H9 (cell line): Measurements from ENCODE around the gene DAAM1. TPM values are rescaled to one million over a fixed set of nuclear protein-coding genes. Genes with fewer than 3 reads are reported as not detected.

Experiments
- DNase-seq: peaks from one replicate; pipeline ENCODE4 v3.0.0-alpha.2; 2017
- H2AFZ ChIP-seq: one replicate; pipeline ENCODE4 v1.6.1; 2013; ENCODE audit warnings: mild to moderate bottlenecking, low read length, control low read depth, moderate library complexity
- H2AK5ac ChIP-seq: 2 replicates; pipeline ENCODE4 v1.6.1; 2013; ENCODE audit warnings: low read length, control low read depth, mixed read lengths; ENCODE audit not compliant: insufficient read length
- H2BK120ac ChIP-seq: one replicate; pipeline ENCODE4 v1.6.1; 2013; ENCODE audit warnings: low read depth, mild to moderate bottlenecking, low read length, control low read depth, inconsistent platforms; ENCODE audit not compliant: poor library complexity, severe bottlenecking
- H2BK12ac ChIP-seq: 2 replicates; pipeline ENCODE4 v1.6.1; 2013; ENCODE audit warnings: low read length, control low read depth, mixed read lengths, low read depth; ENCODE audit not compliant: insufficient read length
- H2BK15ac ChIP-seq: 2 replicates; pipeline ENCODE4 v1.6.1; 2013; ENCODE audit warnings: low read depth, low read length, control low read depth
- H2BK20ac ChIP-seq: one replicate; pipeline ENCODE4 v1.6.1; 2013; ENCODE audit warnings: low read depth, mild to moderate bottlenecking, low read length, control low read depth, inconsistent platforms; ENCODE audit not compliant: poor library complexity, severe bottlenecking
- H2BK5ac ChIP-seq: 2 replicates; pipeline ENCODE4 v1.6.1; 2013; ENCODE audit warnings: low read length, control low read depth, mixed read lengths; ENCODE audit not compliant: insufficient read length
- H3K14ac ChIP-seq: 2 replicates; pipeline ENCODE4 v1.6.1; 2013; ENCODE audit warnings: low read length, control low read depth; ENCODE audit not compliant: insufficient read depth
- H3K18ac ChIP-seq: 2 replicates; pipeline ENCODE4 v1.6.1; 2013; ENCODE audit warnings: low read depth, mild to moderate bottlenecking, mixed read lengths, low read length, control low read depth; ENCODE audit not compliant: insufficient read length
- H3K23ac ChIP-seq: 2 replicates; pipeline ENCODE4 v1.6.1; 2013; ENCODE audit warnings: low read length, control low read depth, mixed read lengths, low read depth; ENCODE audit not compliant: insufficient read length
- H3K23me2 ChIP-seq: 2 replicates; pipeline ENCODE4 v1.6.1; 2013; ENCODE audit warnings: low read depth, mild to moderate bottlenecking, mixed read lengths, low read length, control low read depth; ENCODE audit not compliant: insufficient read length, poor library complexity, severe bottlenecking
- H3K27ac ChIP-seq: 2 replicates; pipeline ENCODE4 v1.5.1; 2013; ENCODE audit warnings: low read length, control low read depth, mixed read lengths, low read depth; ENCODE audit not compliant: insufficient read length
- H3K27me3 ChIP-seq: 2 replicates; pipeline ENCODE4 v1.6.1; 2013; ENCODE audit warnings: low read length, control low read depth, inconsistent platforms; ENCODE audit not compliant: insufficient read depth
- H3K4ac ChIP-seq: 2 replicates; pipeline ENCODE4 v1.6.1; 2013; ENCODE audit warnings: low read depth, mild to moderate bottlenecking, control low read depth, inconsistent platforms, low read length, moderate library complexity
- H3K4me1 ChIP-seq: 2 replicates; pipeline ENCODE4 v1.6.1; 2013; ENCODE audit warnings: low read length, control low read depth, inconsistent platforms; ENCODE audit not compliant: insufficient read depth
- H3K4me2 ChIP-seq: 2 replicates; pipeline ENCODE4 v1.6.1; 2013; ENCODE audit warnings: low read length, control low read depth, mixed read lengths; ENCODE audit not compliant: insufficient read length, insufficient read depth
- H3K56ac ChIP-seq: 2 replicates; pipeline ENCODE4 v1.6.1; 2013; ENCODE audit warnings: low read depth, mild to moderate bottlenecking, mixed read lengths, low read length, control low read depth; ENCODE audit not compliant: insufficient read length
- H3K79me1 ChIP-seq: 2 replicates; pipeline ENCODE4 v1.6.1; 2013; ENCODE audit warnings: low read depth, mild to moderate bottlenecking, moderate library complexity, low read length, control low read depth, inconsistent platforms; ENCODE audit not compliant: insufficient read depth, poor library complexity, severe bottlenecking
- H3K79me2 ChIP-seq: 2 replicates; pipeline ENCODE4 v1.6.1; 2013; ENCODE audit warnings: low read length, control low read depth, inconsistent platforms; ENCODE audit not compliant: insufficient read depth
- H3K9ac ChIP-seq: 2 replicates; pipeline ENCODE4 v1.6.1; 2013; ENCODE audit warnings: low read length, control low read depth, mixed read lengths; ENCODE audit not compliant: insufficient read length; ENCODE audit errors: extremely low read depth
- H3K9me3 ChIP-seq: one replicate; pipeline ENCODE4 v1.6.1; 2013; ENCODE audit warnings: low read depth, low read length, inconsistent platforms; ENCODE audit not compliant: control insufficient read depth
- H3T11ph ChIP-seq: one replicate; pipeline ENCODE4 v1.6.1; 2013; ENCODE audit warnings: mild to moderate bottlenecking, low read length, control low read depth, inconsistent platforms
- H4K20me1 ChIP-seq: one replicate; pipeline ENCODE4 v1.6.1; 2013; ENCODE audit not compliant: control insufficient read depth, insufficient read length, insufficient read depth
- H4K5ac ChIP-seq: 2 replicates; pipeline ENCODE4 v1.6.1; 2013; ENCODE audit warnings: low read depth, mild to moderate bottlenecking, mixed read lengths, low read length, control low read depth; ENCODE audit not compliant: insufficient read length
- H4K8ac ChIP-seq: replicated peaks from 2 replicates; pipeline ENCODE4 v1.6.1; 2013; ENCODE audit warnings: low read length, control low read depth, mixed read lengths, low read depth; ENCODE audit not compliant: insufficient read length
- H4K91ac ChIP-seq: 2 replicates; pipeline ENCODE4 v1.6.1; 2013; ENCODE audit warnings: low read depth, mild to moderate bottlenecking, moderate library complexity, mixed read lengths, low read length, control low read depth; ENCODE audit not compliant: insufficient read length
- H3K27ac Mint-ChIP-seq, 3 experiments: 2 replicates in 2 of 3; 3 replicates in 1 of 3; pipeline ENCODE4 v1.8.0; 2020 to 2021; ENCODE audit warnings: mixed read lengths in 3 of 3, mild to moderate bottlenecking in 1 of 3, moderate library complexity in 1 of 3
- H3K27me3 Mint-ChIP-seq: 2 replicates; pipeline ENCODE4 v1.8.0; 2021; ENCODE audit warnings: low read depth, mild to moderate bottlenecking, moderate library complexity, mixed read lengths
- H3K36me3 Mint-ChIP-seq, 3 experiments: 2 replicates in 2 of 3; 3 replicates in 1 of 3; pipeline ENCODE4 v1.8.0; 2020 to 2021; ENCODE audit warnings: low read depth in 3 of 3, mixed read lengths in 3 of 3; ENCODE audit not compliant: insufficient read depth in 1 of 3
- H3K4me1 Mint-ChIP-seq, 2 experiments: 2 replicates each; pipeline ENCODE4 v1.8.0; 2020; ENCODE audit warnings: mixed read lengths in 2 of 2
- H3K4me3 Mint-ChIP-seq, 2 experiments: 2 replicates in 1 of 2; 3 replicates in 1 of 2; pipeline ENCODE4 v1.8.0; 2020 to 2021; ENCODE audit warnings: mild to moderate bottlenecking in 2 of 2, mixed read lengths in 2 of 2, moderate library complexity in 1 of 2
- H3K9me3 Mint-ChIP-seq, 2 experiments: 2 replicates in 1 of 2; 3 replicates in 1 of 2; pipeline ENCODE4 v1.8.0; 2020; ENCODE audit warnings: mild to moderate bottlenecking in 2 of 2, mixed read lengths in 2 of 2, moderate library complexity in 1 of 2
- WGBS: extraction: QIAGEN DNeasy Blood & Tissue Kit; methylation state at CpG from one replicate; pipeline ENCODE4 v1.1.7; 2013; ENCODE audit warnings: missing lambda C conversion rate, low lambda C conversion rate, mixed read lengths; ENCODE audit not compliant: insufficient read length; ENCODE audit errors: extremely low coverage; 5-methylcytosine and 5-hydroxymethylcytosine counted together
- total RNA-seq: library from RNA; stranded (reverse); gene quantifications from 2 replicates; pipeline ENCODE4 v1.2.1, GENCODE V29; 2021
- TF ChIP-seq, protein P1 (sequence below): fragments of 200-600 bp; sonication (generic); conservative IDR thresholded peaks from 3 replicates; pipeline ENCODE4 v1.8.0; 2021; ENCODE audit warnings: antibody characterized with exemption, mild to moderate bottlenecking

Gene DAAM1
- total RNA-seq, 1 experiment from 2014 or later: 19.5 TPM

DNA sequence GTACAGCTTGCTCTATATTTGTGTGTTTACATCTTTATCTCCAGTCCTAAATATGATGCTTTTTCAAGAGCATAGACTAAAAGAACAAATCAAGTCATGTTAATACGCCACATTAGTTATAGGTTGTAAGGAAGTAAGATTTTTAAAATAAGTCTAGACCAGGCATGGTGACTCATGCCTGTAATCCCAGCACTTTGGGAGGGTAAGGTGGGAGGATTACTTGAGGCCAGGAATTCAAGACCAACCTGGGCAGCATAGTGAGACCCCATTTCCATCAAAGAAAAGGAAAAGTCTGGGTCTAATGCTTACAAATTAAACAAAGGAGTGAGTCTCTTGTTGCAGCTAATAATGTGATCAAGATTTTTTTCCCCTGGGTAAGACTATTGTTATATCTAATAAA lies 157.9 kb downstream of the DAAM1 start:
- no peak overlapping the region for H4K8ac ChIP-seq
- Mint-ChIP-seq H3K4me1 (peaks cover 32 to 34% of the 10 kb centered on the region in 2 experiments), H3K36me3 (0 out of 7 replicates have a peak, but pooled peaks cover 0 to 4% (median 0%) of the 10 kb centered on the region in 3 experiments), H3K27me3 (no peaks in the 10 kb centered on the region), H3K9me3 (no peaks in the 10 kb centered on the region), H3K27ac (no peak overlapping the region), H3K4me3 (no peak overlapping the region)
- no peak overlapping the region for H2BK15ac ChIP-seq
- peaks cover 14% of the 10 kb centered on the region; the same call in 1 of the 2 replicates for H3K4me1 ChIP-seq
- no peaks in the 10 kb centered on the region for H3K23me2 ChIP-seq
- H4K91ac ChIP-seq: no peak overlapping the region
- no peak overlapping the region for H3K27ac ChIP-seq
- no peak overlapping the region for H2AFZ ChIP-seq
- H3K14ac ChIP-seq: no peak overlapping the region
- no peak overlapping the region for H3T11ph ChIP-seq
- H2AK5ac ChIP-seq: no peak overlapping the region
- no peak overlapping the region for H3K9ac ChIP-seq
- H3K4me2 ChIP-seq: no peak overlapping the region
- WGBS: no CpG with 5 or more reads among the region's 1 CpG
- H3K27me3 ChIP-seq: no peaks in the 10 kb centered on the region
- no peaks in the 10 kb centered on the region for H3K79me2 ChIP-seq
- H3K23ac ChIP-seq: no peak overlapping the region
- H2BK5ac ChIP-seq: no peak overlapping the region
- no peaks in the 10 kb centered on the region for H3K9me3 ChIP-seq
- no peak overlapping the region for H4K5ac ChIP-seq
- no peak overlapping the region for H3K56ac ChIP-seq
- no peak for DNase-seq
- no peaks in the 10 kb centered on the region for H4K20me1 ChIP-seq
- TF ChIP-seq, protein P1, sequence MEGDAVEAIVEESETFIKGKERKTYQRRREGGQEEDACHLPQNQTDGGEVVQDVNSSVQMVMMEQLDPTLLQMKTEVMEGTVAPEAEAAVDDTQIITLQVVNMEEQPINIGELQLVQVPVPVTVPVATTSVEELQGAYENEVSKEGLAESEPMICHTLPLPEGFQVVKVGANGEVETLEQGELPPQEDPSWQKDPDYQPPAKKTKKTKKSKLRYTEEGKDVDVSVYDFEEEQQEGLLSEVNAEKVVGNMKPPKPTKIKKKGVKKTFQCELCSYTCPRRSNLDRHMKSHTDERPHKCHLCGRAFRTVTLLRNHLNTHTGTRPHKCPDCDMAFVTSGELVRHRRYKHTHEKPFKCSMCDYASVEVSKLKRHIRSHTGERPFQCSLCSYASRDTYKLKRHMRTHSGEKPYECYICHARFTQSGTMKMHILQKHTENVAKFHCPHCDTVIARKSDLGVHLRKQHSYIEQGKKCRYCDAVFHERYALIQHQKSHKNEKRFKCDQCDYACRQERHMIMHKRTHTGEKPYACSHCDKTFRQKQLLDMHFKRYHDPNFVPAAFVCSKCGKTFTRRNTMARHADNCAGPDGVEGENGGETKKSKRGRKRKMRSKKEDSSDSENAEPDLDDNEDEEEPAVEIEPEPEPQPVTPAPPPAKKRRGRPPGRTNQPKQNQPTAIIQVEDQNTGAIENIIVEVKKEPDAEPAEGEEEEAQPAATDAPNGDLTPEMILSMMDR: no peak
- H3K79me1 ChIP-seq: no peaks in the 10 kb centered on the region
- no peak overlapping the region for H2BK12ac ChIP-seq
- no peak overlapping the region for H3K4ac ChIP-seq
- no peak overlapping the region for H2BK120ac ChIP-seq
- no peak overlapping the region for H3K18ac ChIP-seq
- no peak overlapping the region for H2BK20ac ChIP-seq
